Frontal cortex (tissue), 4 donors: Measurements from ENCODE around the gene RDH12. TPM values are rescaled to one million over a fixed set of nuclear protein-coding genes. Genes with fewer than 3 reads are reported as not detected.
A peak's percentile ranks its signal among the peaks of the same experiment; 100 is the strongest.
"Not testable (repeated sequence)": the region's sequence is repeated elsewhere in the genome, so short reads cannot be mapped to it uniquely, and the experiment has no call there.

Source experiments
- DNase-seq, 2 donors: peaks; one replicate each; pipeline ENCODE4 v3.0.0; 2012; ENCODE audit warnings: low spot score in 2 of 2
- FAIRE-seq: peaks from 2 replicates; lab custom pipeline; 2012; peaks lifted over from hg19 to GRCh38; lab: Jason Lieb, UNC
- total RNA-seq: library from RNA; depleted of rRNA; stranded (reverse); fragments of >200 nt; gene quantifications from one replicate; pipeline ENCODE4 v1.2.3, GENCODE V29; 2014
- donor health status: control.
- donor health status: control.
- donor health status: control.

Gene RDH12
- total RNA-seq, 1 donor from 2014 or later, result 0.82 TPM

GRCh38 chr14:67703997-67704396 is 2.3 kb downstream of the RDH12 start:
- DNase-seq (no peak), FAIRE-seq (no peak)

- FAIRE-seq (peak; percentile 71), DNase-seq (peak; percentile 52 to 65)
These were observed 2.9 kb downstream of the RDH12 start for GRCh38 chr14:67704484-67705089.

- FAIRE-seq (no peak), DNase-seq (no peak)
These were observed 3.5 kb downstream of the RDH12 start for GRCh38 chr14:67705211-67705610.

GRCh38 chr14:67709346-67709745 is 7.7 kb downstream of the RDH12 start:
- DNase-seq, FAIRE-seq: not testable (repeated sequence)

- not testable (repeated sequence) for FAIRE-seq, DNase-seq
These were observed 8.1 kb downstream of the RDH12 start for GRCh38 chr14:67709796-67710195.

GRCh38 chr14:67710209-67710608 is 8.5 kb downstream of the RDH12 start:
- no peak for DNase-seq
- no peak for FAIRE-seq

GRCh38 chr14:67717048-67717447 is 15.4 kb downstream of the RDH12 start:
- no peak for FAIRE-seq
- no peak for DNase-seq

- FAIRE-seq, result no peak
These were observed 16.6 kb downstream of the RDH12 start for GRCh38 chr14:67718265-67718664.

GRCh38 chr14:67719385-67719784 is 17.7 kb downstream of the RDH12 start:
- not testable (repeated sequence) for FAIRE-seq, DNase-seq

More at GRCh38 chr14:67718265-67718664, 16.6 kb downstream of the RDH12 start:
- DNase-seq, result no peak

- no peak for DNase-seq
- no peak for FAIRE-seq
These were observed 18.2 kb downstream of the RDH12 start for GRCh38 chr14:67719866-67720265.

- no peak for FAIRE-seq
- peak in 1 of 2 donors; percentile 30 for DNase-seq
These were observed 20.2 kb downstream of the RDH12 start for GRCh38 chr14:67721875-67722274.

- FAIRE-seq (no peak), DNase-seq (peak in 1 of 2 donors; percentile 40)
These were observed 20.6 kb downstream of the RDH12 start for GRCh38 chr14:67722293-67722692.

GRCh38 chr14:67725171-67725570 is 23.5 kb downstream of the RDH12 start:
- FAIRE-seq, result no peak

GRCh38 chr14:67727361-67727760 is 25.7 kb downstream of the RDH12 start:
- FAIRE-seq (no peak), DNase-seq (no peak)

More at GRCh38 chr14:67725171-67725570, 23.5 kb downstream of the RDH12 start:
- DNase-seq, result no peak

GRCh38 chr14:67728258-67728657 is 26.6 kb downstream of the RDH12 start:
- no peak for DNase-seq
- no peak for FAIRE-seq

- FAIRE-seq, result no peak
- DNase-seq, result no peak
These were observed 27.6 kb downstream of the RDH12 start for GRCh38 chr14:67729072-67729885.

GRCh38 chr14:67733616-67734015 is 31.9 kb downstream of the RDH12 start:
- FAIRE-seq, result no peak
- no peak for DNase-seq

- FAIRE-seq (no peak), DNase-seq (no peak)
These were observed 33.0 kb downstream of the RDH12 start for GRCh38 chr14:67734675-67735074.

- FAIRE-seq (no peak), DNase-seq (no peak)
These were observed 33.9 kb downstream of the RDH12 start for GRCh38 chr14:67735336-67736147.

GRCh38 chr14:67736771-67737170 is 35.1 kb downstream of the RDH12 start:
- FAIRE-seq (no peak), DNase-seq (no peak)
